Keratinocyte (primary cell): Measurements from ENCODE around the gene KRT84.
"Not testable (repeated sequence)": the region's sequence is repeated elsewhere in the genome, so short reads cannot be mapped to it uniquely, and the experiment has no call there.

ENCODE experiments used
- EZH2 ChIP-seq: IDR thresholded peaks from one replicate; pipeline ENCODE4 v1.6.1; 2012; ENCODE audit warnings: inconsistent platforms, mild to moderate bottlenecking, low read length, moderate library complexity
- TF ChIP-seq, protein P1 (sequence below), 3 experiments: IDR thresholded peaks in 1 of 3; conservative IDR thresholded peaks in 1 of 3; optimal IDR thresholded peaks in 1 of 3; 2 replicates in 2 of 3; 3 replicates in 1 of 3; pipeline versions ENCODE3 to v1.5.1; 2011; ENCODE audit warnings: low read length in 3 of 3, mild to moderate bottlenecking in 3 of 3, moderate library complexity in 2 of 3, control low read depth in 1 of 3, inconsistent platforms in 1 of 3; ENCODE audit not compliant: insufficient read depth in 2 of 3; ENCODE audit errors: extremely low read depth in 1 of 3

- not testable (repeated sequence) for TF ChIP-seq EZH2
- TF ChIP-seq, protein P1, sequence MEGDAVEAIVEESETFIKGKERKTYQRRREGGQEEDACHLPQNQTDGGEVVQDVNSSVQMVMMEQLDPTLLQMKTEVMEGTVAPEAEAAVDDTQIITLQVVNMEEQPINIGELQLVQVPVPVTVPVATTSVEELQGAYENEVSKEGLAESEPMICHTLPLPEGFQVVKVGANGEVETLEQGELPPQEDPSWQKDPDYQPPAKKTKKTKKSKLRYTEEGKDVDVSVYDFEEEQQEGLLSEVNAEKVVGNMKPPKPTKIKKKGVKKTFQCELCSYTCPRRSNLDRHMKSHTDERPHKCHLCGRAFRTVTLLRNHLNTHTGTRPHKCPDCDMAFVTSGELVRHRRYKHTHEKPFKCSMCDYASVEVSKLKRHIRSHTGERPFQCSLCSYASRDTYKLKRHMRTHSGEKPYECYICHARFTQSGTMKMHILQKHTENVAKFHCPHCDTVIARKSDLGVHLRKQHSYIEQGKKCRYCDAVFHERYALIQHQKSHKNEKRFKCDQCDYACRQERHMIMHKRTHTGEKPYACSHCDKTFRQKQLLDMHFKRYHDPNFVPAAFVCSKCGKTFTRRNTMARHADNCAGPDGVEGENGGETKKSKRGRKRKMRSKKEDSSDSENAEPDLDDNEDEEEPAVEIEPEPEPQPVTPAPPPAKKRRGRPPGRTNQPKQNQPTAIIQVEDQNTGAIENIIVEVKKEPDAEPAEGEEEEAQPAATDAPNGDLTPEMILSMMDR (optimal IDR thresholded peaks at IDR 0.05 in 1 of 3, IDR thresholded peaks at IDR 0.05 in 1 of 3, conservative IDR thresholded peaks at IDR 0.05 in 1 of 3; ENCODE audit: extremely low read depth in 1 of 3, insufficient read depth in 2 of 3, low read length in 3 of 3), result not testable (repeated sequence)
These were observed 40.4 kb downstream of the KRT84 start for GRCh38 chr12:52345041-52345440.
